Left colon (tissue), 2 donors: ENCODE results near the gene NET1. TPM values are rescaled to one million over a fixed set of nuclear protein-coding genes. Genes with fewer than 3 reads are reported as not detected.
"Not testable (repeated sequence)": the region's sequence is repeated elsewhere in the genome, so short reads cannot be mapped to it uniquely, and the experiment has no call there.

Experiments used
- ATAC-seq: fragments of 200-7000 bp; cut with Tn5 transposase; one replicate; pipeline ENCODE4 v1.9.1; 2020; ENCODE audit warnings: mild to moderate bottlenecking, moderate library complexity
- DNase-seq, 2 donors: peaks; one replicate each; pipeline ENCODE4 v3.0.0-alpha.2; 2020
- intact Hi-C, 2 donors: fragments of 100-400 bp; cut with DNase I in 1 of 2; cut with micrococcal nuclease in 1 of 2; formaldehyde crosslinking; loops; one replicate each; pipeline versions ENCODE4 v1.11.2 to v1.14.0; 2022; cut with DNase I, micrococcal nuclease
- total RNA-seq, 2 donors: library from RNA; stranded (reverse); fragmentation: NEBNext Ultra II Directional; extraction: Animal tissue kit (Norgen Biotek cat#: 25700); gene quantifications; one replicate each; pipeline ENCODE4 v1.2.1, GENCODE V29; 2021
- donor health status: DM: no; HTN: no; CAD: no.
- donor health status: DM: yes; HTN: yes; CAD: no.

The NET1 gene
- total RNA-seq, 2 donors from 2014 or later = 307 to 355 TPM

GRCh38 chr10:5457741-5458140, 45.4 kb downstream of the NET1 start:
- DNase-seq (no peak), ATAC-seq (no peak)
- intact Hi-C loops = no loop called here

GRCh38 chr10:5458425-5458824, 46.1 kb downstream of the NET1 start:
- DNase-seq = no peak
- intact Hi-C loops = no loop called here
- ATAC-seq = no peak

GRCh38 chr10:5458949-5459747, 46.8 kb downstream of the NET1 start:
- DNase-seq (no peak), ATAC-seq (peak; percentile 9)
- intact Hi-C loops = no loop called here

- intact Hi-C loops = no loop called here
Measured at GRCh38 chr10:5460468-5461202, 48.3 kb downstream of the NET1 start.

GRCh38 chr10:5461203-5461588, 48.8 kb downstream of the NET1 start:
- intact Hi-C loops = no loop called here
- peak; percentile 2 for ATAC-seq
- peak in 1 of 2 donors; percentile 17 for DNase-seq

More at GRCh38 chr10:5460468-5461202, 48.3 kb downstream of the NET1 start:
- ATAC-seq (peak; percentile 15), DNase-seq (peak in 1 of 2 donors; percentile 15)

- intact Hi-C loops = no loop called here
- ATAC-seq = no peak
- peak in 1 of 2 donors; percentile 21 for DNase-seq
Measured at GRCh38 chr10:5461914-5462840, 49.8 kb downstream of the NET1 start.

- ATAC-seq (no peak), DNase-seq (peak in 1 of 2 donors; percentile 18)
- intact Hi-C loops = no loop called here
Measured at GRCh38 chr10:5462841-5463293, 50.5 kb downstream of the NET1 start.

GRCh38 chr10:5464546-5464945, 52.2 kb downstream of the NET1 start:
- ATAC-seq (no peak), DNase-seq (no peak)
- intact Hi-C loops = no loop called here

- intact Hi-C loops = no loop called here
- ATAC-seq (peak; percentile 29), DNase-seq (peak in 1 of 2 donors; percentile 43)
Measured at GRCh38 chr10:5465976-5466450, 53.7 kb downstream of the NET1 start.

GRCh38 chr10:5466451-5467206, 54.3 kb downstream of the NET1 start:
- ATAC-seq (peak; percentile 87), DNase-seq (peak; percentile 82 to 89)
- intact Hi-C loops = no loop called here

- ATAC-seq (peak; percentile 7), DNase-seq (peak in 1 of 2 donors; percentile 27)
- intact Hi-C loops = no loop called here
Measured at GRCh38 chr10:5467207-5467535, 54.8 kb downstream of the NET1 start.

- peak; percentile 30 to 48 for DNase-seq
- intact Hi-C loops = no loop called here
Measured at GRCh38 chr10:5467634-5468255, 55.4 kb downstream of the NET1 start.

GRCh38 chr10:5468262-5469106, 56.1 kb downstream of the NET1 start:
- intact Hi-C loops = no loop called here

More at GRCh38 chr10:5467634-5468255, 55.4 kb downstream of the NET1 start:
- ATAC-seq = peak; percentile 35

GRCh38 chr10:5469353-5470061, 57.1 kb downstream of the NET1 start:
- ATAC-seq (no peak), DNase-seq (no peak)
- intact Hi-C loops = no loop called here

More at GRCh38 chr10:5468262-5469106, 56.1 kb downstream of the NET1 start:
- DNase-seq (peak in 1 of 2 donors; percentile 22), ATAC-seq (no peak)

GRCh38 chr10:5470062-5470751, 57.9 kb downstream of the NET1 start:
- DNase-seq (no peak), ATAC-seq (no peak)
- intact Hi-C loops = no loop called here

GRCh38 chr10:5474642-5475041, 62.3 kb downstream of the NET1 start:
- intact Hi-C loops, DNase-seq, ATAC-seq: not testable (repeated sequence)
